HL-60 (cell line): ENCODE results near the gene OBSL1.

ENCODE experiments used
- DNase-seq, 2 experiments: peaks; one replicate each; pipeline ENCODE4 v3.0.0-alpha.2; 2010 to 2020; ENCODE audit warnings: low read depth in 1 of 2, low spot score in 1 of 2
- H3K27ac ChIP-seq: fragments of 250-450 bp; sonication (Bioruptor Pico); replicated peaks from 2 replicates; pipeline ENCODE4 v1.5.1; 2020; ENCODE audit warnings: mild to moderate bottlenecking, moderate library complexity
- H3K27me3 ChIP-seq: fragments of 250-450 bp; sonication (Bioruptor Pico); 2 replicates; pipeline ENCODE4 v1.5.1; 2021; ENCODE audit warnings: mild to moderate bottlenecking, moderate library complexity; ENCODE audit not compliant: insufficient read depth, poor library complexity, severe bottlenecking
- H3K4me3 ChIP-seq: replicated peaks from 2 replicates; pipeline ENCODE4 v1.5.1; 2011; ENCODE audit warnings: mild to moderate bottlenecking, control low read depth, low read length; ENCODE audit not compliant: insufficient read depth
- GABPA ChIP-seq: IDR thresholded peaks from 2 replicates; pipeline ENCODE4 v1.6.1; 2012; ENCODE audit warnings: low read depth
- POLR2AphosphoS5 ChIP-seq: IDR thresholded peaks from 2 replicates; pipeline ENCODE4 v1.6.1; 2012; ENCODE audit warnings: low read depth
- SPI1 ChIP-seq: IDR thresholded peaks from 2 replicates; pipeline ENCODE4 v1.6.1; 2012; ENCODE audit warnings: low read depth, mild to moderate bottlenecking, borderline replicate concordance
- TF ChIP-seq, protein P1 (sequence below): IDR thresholded peaks from one replicate; pipeline ENCODE4 v1.5.1; 2011; ENCODE audit warnings: low read length, control low read depth, inconsistent platforms; ENCODE audit not compliant: insufficient read depth
- TF ChIP-seq, protein P2 (sequence below): IDR thresholded peaks from 2 replicates; pipeline ENCODE4 v1.6.1; 2012; ENCODE audit warnings: low read depth; ENCODE audit not compliant: insufficient replicate concordance

The OBSL1 gene

DNA sequence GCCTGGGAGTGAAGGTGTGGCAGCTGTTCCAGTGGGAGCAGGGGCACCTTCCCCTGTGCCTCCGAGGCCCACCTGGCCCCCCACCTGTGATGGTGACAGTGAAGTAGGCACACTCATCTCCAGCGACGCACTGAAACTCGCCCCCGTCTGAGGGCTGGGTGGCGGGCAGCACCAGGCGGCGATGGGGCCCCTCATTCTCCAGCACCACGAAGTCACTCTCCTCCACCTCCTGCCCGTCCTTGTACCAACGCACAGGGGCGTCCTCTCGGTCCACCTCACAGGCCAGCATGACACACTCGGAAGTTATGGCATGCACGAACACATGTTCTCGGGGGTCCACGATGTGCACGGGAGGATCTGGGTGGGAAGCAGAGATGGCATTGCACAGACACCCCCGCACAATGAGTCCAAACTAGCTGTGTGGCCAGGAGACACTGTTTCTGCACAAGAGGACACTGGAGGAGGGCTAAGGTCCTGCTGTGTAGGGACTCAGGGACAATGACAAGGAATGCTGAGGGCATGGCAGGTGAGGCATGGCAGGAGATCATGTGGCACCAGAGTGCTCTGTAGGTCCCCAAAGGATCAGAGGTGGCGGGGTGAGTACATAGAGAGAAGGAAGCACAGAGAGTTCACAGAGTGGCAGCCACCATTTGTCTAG, 7.9 kb downstream of the OBSL1 start:
- TF ChIP-seq SPI1 (no peak), POLR2AphosphoS5 (no peak), GABPA (no peak)
- TF ChIP-seq, protein P1, sequence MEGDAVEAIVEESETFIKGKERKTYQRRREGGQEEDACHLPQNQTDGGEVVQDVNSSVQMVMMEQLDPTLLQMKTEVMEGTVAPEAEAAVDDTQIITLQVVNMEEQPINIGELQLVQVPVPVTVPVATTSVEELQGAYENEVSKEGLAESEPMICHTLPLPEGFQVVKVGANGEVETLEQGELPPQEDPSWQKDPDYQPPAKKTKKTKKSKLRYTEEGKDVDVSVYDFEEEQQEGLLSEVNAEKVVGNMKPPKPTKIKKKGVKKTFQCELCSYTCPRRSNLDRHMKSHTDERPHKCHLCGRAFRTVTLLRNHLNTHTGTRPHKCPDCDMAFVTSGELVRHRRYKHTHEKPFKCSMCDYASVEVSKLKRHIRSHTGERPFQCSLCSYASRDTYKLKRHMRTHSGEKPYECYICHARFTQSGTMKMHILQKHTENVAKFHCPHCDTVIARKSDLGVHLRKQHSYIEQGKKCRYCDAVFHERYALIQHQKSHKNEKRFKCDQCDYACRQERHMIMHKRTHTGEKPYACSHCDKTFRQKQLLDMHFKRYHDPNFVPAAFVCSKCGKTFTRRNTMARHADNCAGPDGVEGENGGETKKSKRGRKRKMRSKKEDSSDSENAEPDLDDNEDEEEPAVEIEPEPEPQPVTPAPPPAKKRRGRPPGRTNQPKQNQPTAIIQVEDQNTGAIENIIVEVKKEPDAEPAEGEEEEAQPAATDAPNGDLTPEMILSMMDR, result no peak
- no peak for DNase-seq
- H3K4me3 ChIP-seq, result no peak overlapping the region
- no peaks in the 10 kb centered on the region for H3K27me3 ChIP-seq
- no peak overlapping the region for H3K27ac ChIP-seq

DNA sequence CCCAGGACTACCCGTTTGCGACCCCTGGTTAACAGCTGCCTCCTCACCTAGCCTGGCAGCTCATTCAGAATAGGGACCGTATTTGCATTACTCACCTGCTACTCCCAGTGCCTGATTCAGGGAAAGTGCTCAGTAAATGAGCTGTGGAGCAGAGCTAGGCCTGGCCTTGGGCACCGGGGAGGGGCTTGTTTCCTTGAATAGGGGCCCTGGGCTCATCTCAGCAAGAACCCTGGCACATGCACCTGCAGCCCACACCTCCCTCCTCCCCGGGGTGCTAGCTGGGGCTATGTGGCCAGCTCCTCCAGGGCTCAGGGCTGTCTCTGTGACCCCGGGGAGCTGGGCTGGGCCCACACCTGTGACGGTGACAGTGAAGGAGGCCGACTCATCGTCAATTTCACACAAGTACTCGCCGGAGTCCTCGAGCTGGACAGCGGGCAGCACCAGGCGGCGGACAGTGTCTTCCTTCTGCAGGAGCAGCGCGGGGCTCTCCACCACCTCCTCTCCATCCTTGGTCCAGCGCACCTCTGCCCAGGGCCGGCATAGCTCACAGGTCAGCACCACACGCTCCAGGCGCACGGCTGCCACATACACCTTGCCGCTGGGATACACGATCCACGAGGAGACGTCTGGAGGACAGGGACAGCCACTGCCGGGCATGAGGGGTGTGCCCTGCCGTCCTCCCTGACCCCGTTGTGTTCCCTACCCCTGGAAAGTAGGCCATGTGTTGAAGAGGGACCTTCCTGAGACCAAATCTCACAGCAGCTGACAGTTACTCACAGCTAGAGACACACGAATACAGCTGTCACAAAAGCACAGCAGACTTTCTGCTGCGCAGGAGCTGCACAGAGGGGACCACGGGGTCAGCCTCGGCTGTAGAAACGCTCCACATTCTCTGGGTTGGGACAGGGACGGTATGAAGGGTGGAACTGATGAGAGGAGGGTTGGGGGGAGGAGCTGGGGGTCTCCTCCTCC, 9.0 kb downstream of the OBSL1 start:
- no peak overlapping the region for H3K27ac ChIP-seq
- no peak overlapping the region for H3K4me3 ChIP-seq
- TF ChIP-seq GABPA (no peak), POLR2AphosphoS5 (no peak), SPI1 (no peak)
- TF ChIP-seq, protein P1, result no peak
- TF ChIP-seq, protein P2, sequence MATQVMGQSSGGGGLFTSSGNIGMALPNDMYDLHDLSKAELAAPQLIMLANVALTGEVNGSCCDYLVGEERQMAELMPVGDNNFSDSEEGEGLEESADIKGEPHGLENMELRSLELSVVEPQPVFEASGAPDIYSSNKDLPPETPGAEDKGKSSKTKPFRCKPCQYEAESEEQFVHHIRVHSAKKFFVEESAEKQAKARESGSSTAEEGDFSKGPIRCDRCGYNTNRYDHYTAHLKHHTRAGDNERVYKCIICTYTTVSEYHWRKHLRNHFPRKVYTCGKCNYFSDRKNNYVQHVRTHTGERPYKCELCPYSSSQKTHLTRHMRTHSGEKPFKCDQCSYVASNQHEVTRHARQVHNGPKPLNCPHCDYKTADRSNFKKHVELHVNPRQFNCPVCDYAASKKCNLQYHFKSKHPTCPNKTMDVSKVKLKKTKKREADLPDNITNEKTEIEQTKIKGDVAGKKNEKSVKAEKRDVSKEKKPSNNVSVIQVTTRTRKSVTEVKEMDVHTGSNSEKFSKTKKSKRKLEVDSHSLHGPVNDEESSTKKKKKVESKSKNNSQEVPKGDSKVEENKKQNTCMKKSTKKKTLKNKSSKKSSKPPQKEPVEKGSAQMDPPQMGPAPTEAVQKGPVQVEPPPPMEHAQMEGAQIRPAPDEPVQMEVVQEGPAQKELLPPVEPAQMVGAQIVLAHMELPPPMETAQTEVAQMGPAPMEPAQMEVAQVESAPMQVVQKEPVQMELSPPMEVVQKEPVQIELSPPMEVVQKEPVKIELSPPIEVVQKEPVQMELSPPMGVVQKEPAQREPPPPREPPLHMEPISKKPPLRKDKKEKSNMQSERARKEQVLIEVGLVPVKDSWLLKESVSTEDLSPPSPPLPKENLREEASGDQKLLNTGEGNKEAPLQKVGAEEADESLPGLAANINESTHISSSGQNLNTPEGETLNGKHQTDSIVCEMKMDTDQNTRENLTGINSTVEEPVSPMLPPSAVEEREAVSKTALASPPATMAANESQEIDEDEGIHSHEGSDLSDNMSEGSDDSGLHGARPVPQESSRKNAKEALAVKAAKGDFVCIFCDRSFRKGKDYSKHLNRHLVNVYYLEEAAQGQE, result no peak
- no peaks in the 10 kb centered on the region for H3K27me3 ChIP-seq
- DNase-seq, result no peak

DNA sequence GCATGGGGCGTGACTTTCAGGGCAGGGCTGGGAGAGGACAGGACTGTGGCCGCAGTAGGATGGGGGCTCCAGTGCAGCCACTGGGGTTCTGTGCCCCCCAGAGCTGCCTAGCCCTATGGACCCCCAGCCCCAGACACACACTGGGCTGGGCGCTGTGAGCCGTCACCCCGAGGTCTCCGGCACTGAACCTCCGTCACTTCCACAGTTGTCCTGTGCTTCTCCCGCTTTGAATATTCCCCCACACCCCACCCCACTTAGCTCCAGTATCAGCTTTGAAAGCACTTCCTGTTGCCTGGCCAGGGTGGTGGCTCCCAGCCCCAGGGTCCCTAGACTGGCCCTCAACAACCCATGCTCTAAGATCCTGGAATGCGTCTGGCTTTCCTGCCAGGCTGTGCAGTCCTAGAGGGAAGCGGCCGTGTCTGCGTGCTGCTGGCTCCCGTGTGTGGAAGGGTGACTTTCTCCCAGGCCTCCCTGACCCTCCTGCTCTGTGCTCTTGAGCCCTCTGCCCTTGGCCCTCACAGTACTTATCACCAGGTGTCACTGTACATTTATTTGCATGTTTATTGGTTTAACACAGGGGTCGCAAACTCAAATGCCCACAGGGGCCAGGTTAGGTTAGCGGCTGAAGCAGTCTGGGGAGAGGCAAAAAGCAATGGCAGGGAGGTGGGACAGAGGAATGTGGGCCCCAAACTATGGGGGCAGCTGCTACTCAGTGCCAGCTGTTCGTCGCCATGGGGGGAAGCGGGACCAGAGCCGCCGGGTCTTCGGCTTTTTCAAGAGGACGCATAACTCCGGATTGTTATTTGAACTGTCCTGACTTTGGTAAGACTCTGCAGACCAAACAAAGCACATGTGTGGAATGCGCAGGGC, 9.9 kb downstream of the OBSL1 start:
- DNase-seq, result no peak
- H3K4me3 ChIP-seq, result no peak overlapping the region
- TF ChIP-seq SPI1 (no peak), POLR2AphosphoS5 (no peak), GABPA (no peak)
- TF ChIP-seq, protein P2, result no peak
- TF ChIP-seq, protein P1, result no peak
- H3K27me3 ChIP-seq, result no peaks in the 10 kb centered on the region
- H3K27ac ChIP-seq, result no peak overlapping the region
